Keratinocyte (primary cell): ENCODE results near the gene OR2S2. TPM values are rescaled to one million over a fixed set of nuclear protein-coding genes. Genes with fewer than 3 reads are reported as not detected.

ENCODE experiments used
- DNase-seq: peaks from one replicate; pipeline ENCODE4 v3.0.0-alpha.2; 2011; ENCODE audit warnings: low read depth, missing footprints, low spot score
- FAIRE-seq: peaks from 2 replicates; lab custom pipeline; 2011; peaks lifted over from hg19 to GRCh38; lab: Jason Lieb, UNC
- H2AFZ ChIP-seq: 2 replicates; pipeline ENCODE4 v1.6.0; 2012; ENCODE audit warnings: low read length, control low read depth, inconsistent platforms; ENCODE audit not compliant: control insufficient read depth
- H3K27ac ChIP-seq: 2 replicates; pipeline ENCODE4 v1.5.1; 2011; ENCODE audit warnings: low read length; ENCODE audit not compliant: control insufficient read depth, insufficient read depth
- H3K27me3 ChIP-seq: 3 replicates; pipeline ENCODE4 v1.6.0; 2011; ENCODE audit warnings: low read length; ENCODE audit not compliant: control insufficient read depth, insufficient read depth; ENCODE audit errors: extremely low read depth
- H3K36me3 ChIP-seq, 2 experiments: 2 replicates in 1 of 2; 3 replicates in 1 of 2; pipeline ENCODE4 v1.5.1; 2011; ENCODE audit warnings: low read length in 2 of 2, mild to moderate bottlenecking in 1 of 2; ENCODE audit not compliant: control insufficient read depth in 2 of 2, insufficient read depth in 2 of 2; ENCODE audit errors: extremely low read depth in 1 of 2
- H3K4me1 ChIP-seq: 3 replicates; pipeline ENCODE4 v1.5.1; 2011; ENCODE audit warnings: low read length; ENCODE audit not compliant: control insufficient read depth, insufficient read depth; ENCODE audit errors: extremely low read depth
- H3K4me2 ChIP-seq: 3 replicates; pipeline ENCODE4 v1.6.0; 2011; ENCODE audit warnings: low read depth, low read length; ENCODE audit not compliant: control insufficient read depth, insufficient read depth; ENCODE audit errors: extremely low read depth
- H3K4me3 ChIP-seq, 3 experiments: fragments of 200-600 bp in 1 of 3; sonication (generic) in 1 of 3; 2 replicates in 2 of 3; 3 replicates in 1 of 3; pipeline ENCODE4 v1.5.1; 2011 to 2016; ENCODE audit warnings: low read length in 3 of 3, mild to moderate bottlenecking in 3 of 3, control low read depth in 2 of 3, inconsistent platforms in 1 of 3, low read depth in 1 of 3, mixed read lengths in 1 of 3, mixed run types in 1 of 3, moderate library complexity in 1 of 3; ENCODE audit not compliant: control insufficient read depth in 2 of 3, insufficient read depth in 2 of 3; ENCODE audit errors: extremely low read depth in 1 of 3
- H3K79me2 ChIP-seq: 2 replicates; pipeline ENCODE4 v1.6.0; 2012; ENCODE audit warnings: low read length; ENCODE audit not compliant: control insufficient read depth, insufficient read depth
- H3K9ac ChIP-seq: 3 replicates; pipeline ENCODE4 v1.6.0; 2011; ENCODE audit warnings: low read length; ENCODE audit not compliant: control insufficient read depth, insufficient read depth; ENCODE audit errors: extremely low read depth
- H3K9me1 ChIP-seq: 3 replicates; pipeline ENCODE4 v1.6.0; 2011; ENCODE audit warnings: low read length; ENCODE audit not compliant: control insufficient read depth, insufficient read depth; ENCODE audit errors: extremely low read depth
- H3K9me3 ChIP-seq: 2 replicates; pipeline ENCODE4 v1.5.1; 2012; ENCODE audit warnings: low read depth, low read length; ENCODE audit not compliant: control insufficient read depth
- H4K20me1 ChIP-seq: 3 replicates; pipeline ENCODE4 v1.6.0; 2011; ENCODE audit warnings: low read length; ENCODE audit not compliant: control insufficient read depth, insufficient read depth; ENCODE audit errors: extremely low read depth
- CTCF ChIP-seq, 3 experiments: IDR thresholded peaks in 1 of 3; conservative IDR thresholded peaks in 1 of 3; optimal IDR thresholded peaks in 1 of 3; 2 replicates in 2 of 3; 3 replicates in 1 of 3; pipeline versions ENCODE3 to v1.5.1; 2011; ENCODE audit warnings: low read length in 3 of 3, mild to moderate bottlenecking in 3 of 3, moderate library complexity in 2 of 3, control low read depth in 1 of 3, inconsistent platforms in 1 of 3; ENCODE audit not compliant: insufficient read depth in 2 of 3; ENCODE audit errors: extremely low read depth in 1 of 3
- EZH2 ChIP-seq: IDR thresholded peaks from one replicate; pipeline ENCODE4 v1.6.1; 2012; ENCODE audit warnings: inconsistent platforms, mild to moderate bottlenecking, low read length, moderate library complexity
- dilution Hi-C: fragments of 300-500 bp; cut with MboI; formaldehyde crosslinking; loops from one replicate; pipeline ENCODE4 v1.7.0; 2020; ENCODE audit warnings: low sequenced_read_pairs; ENCODE audit not compliant: extremely low pct_ligation_motif_present
- polyA plus RNA-seq, 5 experiments: library from polyadenylated mRNA; depleted of rRNA in 3 of 5; stranded (reverse) in 3 of 5; stranded (forward) in 1 of 5; unstranded in 1 of 5; fragments of >200 nt; gene quantifications; 1 replicate in 1 of 5; 2 replicates in 3 of 5; 3 replicates in 1 of 5; pipeline versions ENCODE4 v1.2.1 to v1.2.3, GENCODE V29; 2011 to 2012; ENCODE audit warnings: missing spikeins in 2 of 5, low read depth in 1 of 5, low replicate concordance in 1 of 5

OR2S2 gene
- polyA plus RNA-seq, 1 donor (not counting 4 experiments of a cell fraction or from before 2014, with no cell fraction given) = not detected

GRCh38 chr9:35933550-35934067 is 24.3 kb downstream of the OR2S2 start:
- Histone ChIP-seq H4K20me1 (no peaks in the 10 kb centered on the region), H3K36me3 (no peaks in the 10 kb centered on the region), H3K27ac (no peak overlapping the region), H3K4me2 (no peak overlapping the region), H2AFZ (no peak overlapping the region), H3K9ac (no peak overlapping the region), H3K4me3 (no peak overlapping the region), H3K9me3 (no peaks in the 10 kb centered on the region), H3K27me3 (no peaks in the 10 kb centered on the region), H3K4me1 (no peaks in the 10 kb centered on the region), H3K9me1 (no peaks in the 10 kb centered on the region), H3K79me2 (no peaks in the 10 kb centered on the region)
- no peak for FAIRE-seq
- TF ChIP-seq EZH2 = no peak
- dilution Hi-C loops = no loop called here
- DNase-seq = no peak

GRCh38 chr9:35932735-35933134 is 25.2 kb downstream of the OR2S2 start:
- H2AFZ ChIP-seq = no peak overlapping the region
- H3K9me3 ChIP-seq = no peaks in the 10 kb centered on the region
- H3K36me3 ChIP-seq = no peaks in the 10 kb centered on the region
- TF ChIP-seq EZH2 (no peak), CTCF (optimal IDR thresholded peaks at IDR 0.05 in 1 of 3, IDR thresholded peaks at IDR 0.05 in 1 of 3, conservative IDR thresholded peaks at IDR 0.05 in 1 of 3; ENCODE audit: extremely low read depth in 1 of 3, insufficient read depth in 2 of 3, low read length in 3 of 3) (no peak)
- H3K9me1 ChIP-seq = no peaks in the 10 kb centered on the region
- H3K4me2 ChIP-seq = no peak overlapping the region
- no peaks in the 10 kb centered on the region for H3K79me2 ChIP-seq
- FAIRE-seq (no peak), DNase-seq (no peak)
- no peak overlapping the region for H3K27ac ChIP-seq
- no peaks in the 10 kb centered on the region for H3K4me1 ChIP-seq
- H4K20me1 ChIP-seq = no peaks in the 10 kb centered on the region
- dilution Hi-C loops = no loop called here
- no peaks in the 10 kb centered on the region for H3K27me3 ChIP-seq
- no peak overlapping the region for H3K4me3 ChIP-seq
- H3K9ac ChIP-seq = no peak overlapping the region

- no peak overlapping the region for H2AFZ ChIP-seq
- H3K79me2 ChIP-seq = no peaks in the 10 kb centered on the region
- H3K4me2 ChIP-seq = no peak overlapping the region
- no peak overlapping the region for H3K27ac ChIP-seq
- H3K27me3 ChIP-seq = no peaks in the 10 kb centered on the region
- H3K9me3 ChIP-seq = no peaks in the 10 kb centered on the region
- H3K4me3 ChIP-seq = no peak overlapping the region
- no peaks in the 10 kb centered on the region for H3K4me1 ChIP-seq
- TF ChIP-seq CTCF (optimal IDR thresholded peaks at IDR 0.05 in 1 of 3, IDR thresholded peaks at IDR 0.05 in 1 of 3, conservative IDR thresholded peaks at IDR 0.05 in 1 of 3; ENCODE audit: extremely low read depth in 1 of 3, insufficient read depth in 2 of 3, low read length in 3 of 3) = no peak
- TF ChIP-seq EZH2 = no peak
- no peak overlapping the region for H3K9ac ChIP-seq
- DNase-seq (no peak), FAIRE-seq (no peak)
- H3K9me1 ChIP-seq = no peaks in the 10 kb centered on the region
- no peaks in the 10 kb centered on the region for H3K36me3 ChIP-seq
- dilution Hi-C loops = no loop called here
- H4K20me1 ChIP-seq = no peaks in the 10 kb centered on the region
Measured at GRCh38 chr9:35930989-35931388, 27.0 kb downstream of the OR2S2 start.
